ENCODE data around the gene CYP51A1. TPM values are rescaled to one million over a fixed set of nuclear protein-coding genes. Genes with fewer than 3 reads are reported as not detected.

CYP51A1 gene
- total and polyA plus RNA-seq, 12 donors, result 10.0 to 1,068 (median 110) TPM

DNA sequence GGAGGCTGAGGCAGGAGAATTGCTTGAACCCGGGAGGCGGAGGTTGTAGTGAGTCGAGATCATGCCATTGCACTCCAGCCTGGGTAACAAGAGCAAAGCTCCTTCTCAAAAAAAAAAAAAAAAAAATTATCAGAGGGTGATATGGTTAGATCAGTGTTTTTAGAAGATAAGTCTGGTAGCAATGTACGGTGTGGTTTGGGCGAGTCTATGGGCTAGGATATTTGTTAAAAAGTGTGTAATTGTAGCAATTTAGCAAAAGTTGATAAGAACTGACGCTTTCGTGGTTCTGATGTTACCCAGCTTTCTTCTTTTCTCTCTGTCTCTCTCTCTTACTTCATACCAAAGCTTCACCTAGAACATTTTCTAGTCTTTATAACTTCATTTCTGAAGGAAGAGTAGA, 6.9 kb upstream of the CYP51A1 start:
- Histone ChIP-seq H3K36me3 (replicated peaks in 1 of 2) (no peaks in the 10 kb centered on the region), H3K4me3 (no peak overlapping the region), H3K27me3 (no peaks in the 10 kb centered on the region), H3K4me1 (replicated peaks in 1 of 2) (no peaks in the 10 kb centered on the region), H3K9me3 (replicated peaks in 1 of 3) (no peaks in the 10 kb centered on the region), H3K27ac (no peak overlapping the region)
- intact Hi-C loops (cut with DNase I), result no loop called here
- no peak for DNase-seq
- 92 to 96% (median 94%) methylated on average over 7 of the region's 7 CpGs for WGBS, 4 donors
- TF ChIP-seq POLR2A (IDR thresholded peaks at IDR 0.05), result no peak
- TF ChIP-seq, protein P1, sequence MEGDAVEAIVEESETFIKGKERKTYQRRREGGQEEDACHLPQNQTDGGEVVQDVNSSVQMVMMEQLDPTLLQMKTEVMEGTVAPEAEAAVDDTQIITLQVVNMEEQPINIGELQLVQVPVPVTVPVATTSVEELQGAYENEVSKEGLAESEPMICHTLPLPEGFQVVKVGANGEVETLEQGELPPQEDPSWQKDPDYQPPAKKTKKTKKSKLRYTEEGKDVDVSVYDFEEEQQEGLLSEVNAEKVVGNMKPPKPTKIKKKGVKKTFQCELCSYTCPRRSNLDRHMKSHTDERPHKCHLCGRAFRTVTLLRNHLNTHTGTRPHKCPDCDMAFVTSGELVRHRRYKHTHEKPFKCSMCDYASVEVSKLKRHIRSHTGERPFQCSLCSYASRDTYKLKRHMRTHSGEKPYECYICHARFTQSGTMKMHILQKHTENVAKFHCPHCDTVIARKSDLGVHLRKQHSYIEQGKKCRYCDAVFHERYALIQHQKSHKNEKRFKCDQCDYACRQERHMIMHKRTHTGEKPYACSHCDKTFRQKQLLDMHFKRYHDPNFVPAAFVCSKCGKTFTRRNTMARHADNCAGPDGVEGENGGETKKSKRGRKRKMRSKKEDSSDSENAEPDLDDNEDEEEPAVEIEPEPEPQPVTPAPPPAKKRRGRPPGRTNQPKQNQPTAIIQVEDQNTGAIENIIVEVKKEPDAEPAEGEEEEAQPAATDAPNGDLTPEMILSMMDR (IDR thresholded peaks at IDR 0.05), result no peak

DNA sequence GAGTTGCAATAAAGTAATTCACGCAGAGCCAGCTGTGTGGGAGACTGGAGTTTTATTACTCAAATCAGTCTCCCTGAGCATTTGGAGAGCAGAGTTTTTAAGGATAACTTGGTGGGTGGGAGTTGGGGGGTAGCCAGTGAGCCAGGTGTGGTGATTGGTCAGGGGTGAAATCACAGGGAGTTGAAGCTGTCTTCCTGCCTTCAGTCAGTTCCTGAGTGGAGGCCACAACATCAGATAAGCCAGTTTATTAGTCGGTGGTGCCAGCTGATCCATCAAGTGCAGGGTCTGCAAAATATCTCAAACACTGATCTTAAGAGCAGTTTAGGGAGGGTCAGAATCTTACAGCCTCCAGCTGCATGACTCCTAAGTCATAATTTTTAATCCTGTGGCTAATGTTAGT, 3.3 kb upstream of the CYP51A1 start:
- Histone ChIP-seq H3K4me1 (replicated peaks in 1 of 2) (peaks cover 5 to 15% of the 10 kb centered on the region in 2 donors), H3K36me3 (replicated peaks in 1 of 2) (no peaks in the 10 kb centered on the region), H3K9me3 (replicated peaks in 1 of 3) (no peaks in the 10 kb centered on the region), H3K4me3 (no peak overlapping the region), H3K27ac (no peak overlapping the region), H3K27me3 (no peaks in the 10 kb centered on the region)
- TF ChIP-seq POLR2A (IDR thresholded peaks at IDR 0.05), result no peak
- TF ChIP-seq, protein P1 (IDR thresholded peaks at IDR 0.05), result no peak
- intact Hi-C loops (cut with DNase I), result loop anchor here in 1 of 2 donors (10.0 kb wide), 1 partner anchor 253 kb away; the partner anchor contains the start of gene MTERF1
- 46 to 53% (median 50%) methylated on average over 2 of the region's 2 CpGs for WGBS, 4 donors
- no peak for DNase-seq

DNA sequence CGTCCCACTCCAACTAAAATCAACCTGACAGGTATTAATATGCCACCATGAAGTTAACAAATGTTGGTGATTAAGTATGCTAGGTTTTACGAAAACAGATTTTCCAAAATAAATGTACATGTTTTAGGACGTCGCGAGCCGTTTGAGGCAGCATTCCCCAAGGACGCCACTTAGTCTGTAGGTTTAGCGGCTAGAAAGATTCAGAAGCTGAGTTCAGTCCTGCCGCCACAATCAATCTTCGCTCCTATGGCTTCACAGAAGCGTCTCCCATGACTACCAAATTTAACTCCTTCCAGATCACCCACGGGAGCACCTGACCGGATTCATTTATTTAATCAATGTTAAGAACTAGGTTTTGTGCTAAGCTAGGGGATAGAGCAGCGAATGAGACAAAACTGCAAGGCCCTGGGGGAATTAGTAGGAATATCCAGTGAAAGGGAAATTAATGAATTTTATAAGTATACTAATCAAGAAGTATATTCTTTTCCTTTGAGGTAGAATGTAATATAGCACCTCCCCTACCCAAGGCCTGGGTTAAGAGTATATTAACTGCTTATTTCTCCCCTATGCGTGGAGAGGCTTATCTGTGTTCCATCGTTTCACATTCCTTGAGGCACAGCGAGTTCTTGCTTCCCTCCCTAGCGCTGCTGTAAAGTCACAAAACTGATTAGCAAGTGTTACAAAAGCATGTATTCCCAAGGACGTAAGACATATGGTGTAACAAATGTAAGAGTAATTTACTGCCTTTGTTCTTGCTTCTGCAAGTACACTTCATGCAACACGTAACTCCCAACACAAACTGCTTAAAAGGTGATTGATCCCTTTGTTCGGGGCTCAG, 994 bp upstream of the CYP51A1 start:
- Histone ChIP-seq H3K4me3 (peak overlapping the region; percentile 51 to 82 (median 58)), H3K4me1 (replicated peaks in 1 of 2) (peaks cover 5 to 28% of the 10 kb centered on the region in 2 donors), H3K27me3 (no peaks in the 10 kb centered on the region), H3K27ac (peak overlapping the region; percentile 92 to 99 (median 97)), H3K36me3 (replicated peaks in 1 of 2) (no peaks in the 10 kb centered on the region), H3K9me3 (replicated peaks in 1 of 3) (no peaks in the 10 kb centered on the region)
- intact Hi-C loops (cut with DNase I), result loop anchor here in 1 of 2 donors (10.0 kb wide), 1 partner anchor 250 kb away; the partner anchor contains the start of gene MTERF1
- TF ChIP-seq, protein P1 (IDR thresholded peaks at IDR 0.05), result peak in 1 of 6 experiments; percentile 4
- no peak for TF ChIP-seq POLR2A (IDR thresholded peaks at IDR 0.05)
- peak; percentile 18 to 66 (median 30) for DNase-seq
- WGBS, 4 donors, result 24 to 30% (median 29%) methylated on average over 21 of the region's 21 CpGs

DNA sequence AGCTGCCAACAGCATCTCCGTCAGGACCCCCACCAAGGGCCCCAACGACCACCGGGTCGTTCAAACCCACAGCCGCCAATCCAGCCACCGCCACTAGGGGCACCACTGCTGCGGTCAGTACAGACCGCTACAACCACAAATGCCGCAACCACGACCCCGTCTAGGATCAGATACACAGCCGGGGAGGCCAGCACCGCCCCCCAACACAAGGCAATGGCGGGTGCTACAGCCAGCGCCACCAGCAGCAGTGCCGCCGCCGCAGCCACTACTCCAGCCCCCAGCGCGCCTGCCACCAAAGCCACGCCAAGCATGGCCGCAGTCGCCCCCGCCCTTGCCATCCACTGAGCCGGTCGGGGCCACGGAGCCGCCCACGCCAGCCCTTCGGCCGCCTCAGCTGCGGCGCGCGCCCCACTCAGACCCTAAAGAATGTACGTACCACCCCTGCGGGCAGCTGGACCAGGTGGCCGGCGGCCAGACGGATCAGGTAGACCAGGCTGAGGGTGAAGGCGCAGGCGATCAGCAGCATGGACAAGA, 473 bp downstream of the CYP51A1 start:
- peak overlapping the region; percentile 92 to 99 (median 97) for H3K27ac ChIP-seq
- intact Hi-C loops (cut with DNase I), result loop anchor here in 1 of 2 donors (10.0 kb wide), 1 partner anchor 249 kb away; the partner anchor contains the start of gene MTERF1
- H3K36me3 ChIP-seq (replicated peaks in 1 of 2), result peaks cover 0 to 12% of the 10 kb centered on the region in 2 donors
- peak overlapping the region; percentile 51 to 82 (median 58) for H3K4me3 ChIP-seq
- DNase-seq, result peak; percentile 66 to 89 (median 80)
- peaks cover 5 to 28% of the 10 kb centered on the region in 2 donors for H3K4me1 ChIP-seq (replicated peaks in 1 of 2)
- H3K27me3 ChIP-seq, result no peaks in the 10 kb centered on the region
- TF ChIP-seq, protein P1 (IDR thresholded peaks at IDR 0.05), result peak; percentile 80 to 93 (median 86)
- no peak for TF ChIP-seq POLR2A (IDR thresholded peaks at IDR 0.05)
- WGBS, 4 donors, result 0 to 1% (median 1%) methylated on average over 1 to 42 of the region's 42 CpGs; no CpG with 5 or more reads in 1 of the 4 donors
- no peaks in the 10 kb centered on the region for H3K9me3 ChIP-seq (replicated peaks in 1 of 3)

Measured in adrenal gland (tissue), 12 donors.